ENCODE data around the gene OSBPL6.

OSBPL6 gene

DNA sequence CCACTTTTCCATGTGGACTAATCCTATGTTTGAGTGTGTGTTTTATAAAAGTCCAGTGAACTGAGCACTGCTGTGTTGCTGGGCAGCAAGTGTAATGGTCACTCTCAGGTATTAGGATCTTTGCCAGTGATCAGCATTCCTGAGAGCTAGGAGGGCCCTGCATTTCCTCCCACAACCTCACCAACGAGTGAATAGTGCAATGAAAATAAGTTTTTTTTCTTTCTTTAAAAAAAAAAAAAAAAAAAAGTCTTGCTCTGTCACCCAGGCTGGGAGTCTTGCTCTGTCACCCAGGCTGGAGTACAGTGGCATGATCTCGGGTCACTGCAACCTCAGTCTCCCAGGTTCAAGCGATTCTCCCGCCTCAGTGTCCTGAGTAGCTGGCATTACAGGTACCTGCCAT is 6.5 kb upstream of the OSBPL6 start:
- TF ChIP-seq, protein P1, sequence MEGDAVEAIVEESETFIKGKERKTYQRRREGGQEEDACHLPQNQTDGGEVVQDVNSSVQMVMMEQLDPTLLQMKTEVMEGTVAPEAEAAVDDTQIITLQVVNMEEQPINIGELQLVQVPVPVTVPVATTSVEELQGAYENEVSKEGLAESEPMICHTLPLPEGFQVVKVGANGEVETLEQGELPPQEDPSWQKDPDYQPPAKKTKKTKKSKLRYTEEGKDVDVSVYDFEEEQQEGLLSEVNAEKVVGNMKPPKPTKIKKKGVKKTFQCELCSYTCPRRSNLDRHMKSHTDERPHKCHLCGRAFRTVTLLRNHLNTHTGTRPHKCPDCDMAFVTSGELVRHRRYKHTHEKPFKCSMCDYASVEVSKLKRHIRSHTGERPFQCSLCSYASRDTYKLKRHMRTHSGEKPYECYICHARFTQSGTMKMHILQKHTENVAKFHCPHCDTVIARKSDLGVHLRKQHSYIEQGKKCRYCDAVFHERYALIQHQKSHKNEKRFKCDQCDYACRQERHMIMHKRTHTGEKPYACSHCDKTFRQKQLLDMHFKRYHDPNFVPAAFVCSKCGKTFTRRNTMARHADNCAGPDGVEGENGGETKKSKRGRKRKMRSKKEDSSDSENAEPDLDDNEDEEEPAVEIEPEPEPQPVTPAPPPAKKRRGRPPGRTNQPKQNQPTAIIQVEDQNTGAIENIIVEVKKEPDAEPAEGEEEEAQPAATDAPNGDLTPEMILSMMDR (IDR thresholded peaks at IDR 0.05; ENCODE audit: insufficient read depth, low read depth, low read length, missing control alignments): no peak
- H3K4me3 ChIP-seq (ENCODE audit: low read depth, low read length): no peak overlapping the region

DNA sequence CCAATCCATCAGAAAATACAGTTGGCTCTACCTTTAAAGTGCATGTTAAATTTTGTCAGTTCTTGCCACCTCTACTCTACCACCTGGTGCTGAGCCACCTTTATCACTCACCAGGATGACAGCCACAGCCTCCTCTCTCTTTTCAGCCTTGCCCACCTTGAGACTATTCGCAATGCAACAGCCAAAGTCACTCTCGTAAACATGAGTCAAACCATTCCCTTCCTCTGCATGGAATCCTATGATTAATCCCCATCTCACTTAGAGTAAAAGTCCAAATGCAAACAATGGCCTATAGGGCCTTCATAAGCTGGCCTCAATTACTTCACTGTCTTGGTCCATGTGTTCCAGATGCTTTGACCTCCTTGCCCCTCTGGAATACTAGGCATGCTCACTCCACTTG is 5.8 kb upstream of the OSBPL6 start:
- TF ChIP-seq, protein P1 (IDR thresholded peaks at IDR 0.05; ENCODE audit: insufficient read depth, low read depth, low read length, missing control alignments): no peak
- DNase-seq (ENCODE audit: low read depth): no peak
- H3K4me3 ChIP-seq (ENCODE audit: low read depth, low read length): no peak overlapping the region

More for the DNA sequence above, 6.5 kb upstream of the OSBPL6 start:
- DNase-seq (ENCODE audit: low read depth): no peak

DNA sequence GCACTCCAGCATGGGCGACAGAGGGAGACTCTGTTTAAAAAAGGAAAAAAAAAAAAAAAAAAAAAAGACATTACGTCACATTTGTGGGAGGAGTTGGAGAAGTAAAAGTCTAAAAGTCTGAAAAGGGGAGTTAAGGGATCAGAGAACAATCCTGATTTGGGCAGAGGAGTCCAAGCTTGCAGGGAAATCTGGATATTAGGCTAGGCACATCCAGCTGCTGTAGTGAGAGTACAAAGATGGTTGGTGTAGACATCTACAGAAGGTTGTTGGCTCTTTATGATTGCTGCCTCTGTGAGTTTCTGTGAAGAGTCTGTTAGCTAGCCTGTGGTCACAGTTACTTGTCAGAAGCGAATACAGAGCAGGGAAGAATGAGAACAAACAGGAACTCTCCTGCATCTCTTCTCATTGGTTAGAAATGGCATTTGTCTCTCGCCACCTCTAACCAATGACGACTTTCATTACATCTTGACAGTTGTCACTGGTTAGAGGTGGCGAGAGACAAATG is 3.3 kb upstream of the OSBPL6 start:
- peak; percentile 25 for DNase-seq (ENCODE audit: low read depth)
- no peak overlapping the region for H3K4me3 ChIP-seq (ENCODE audit: low read depth, low read length)
- TF ChIP-seq, protein P1 (IDR thresholded peaks at IDR 0.05; ENCODE audit: insufficient read depth, low read depth, low read length, missing control alignments): no peak

DNA sequence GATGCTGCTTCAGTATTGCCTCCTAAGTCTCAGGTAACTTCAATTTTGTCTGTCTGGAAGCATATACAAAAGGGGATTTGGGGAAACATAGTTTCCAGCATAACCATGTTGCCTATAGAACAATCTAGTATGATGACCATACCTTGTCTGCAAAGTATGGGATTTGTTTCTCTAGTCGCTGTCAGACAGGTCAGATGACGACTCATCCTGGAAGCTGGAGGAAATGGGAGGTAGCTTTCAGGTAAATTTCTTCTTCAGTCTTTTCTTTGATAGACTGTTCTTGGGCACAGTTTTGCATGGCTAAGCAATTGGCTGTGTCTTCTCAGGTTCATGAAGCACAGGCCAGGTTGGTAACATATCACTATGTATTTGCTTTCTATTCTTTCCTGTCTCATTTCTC is 2.8 kb upstream of the OSBPL6 start:
- no peak for DNase-seq (ENCODE audit: low read depth)
- TF ChIP-seq, protein P1 (IDR thresholded peaks at IDR 0.05; ENCODE audit: insufficient read depth, low read depth, low read length, missing control alignments): no peak

DNA sequence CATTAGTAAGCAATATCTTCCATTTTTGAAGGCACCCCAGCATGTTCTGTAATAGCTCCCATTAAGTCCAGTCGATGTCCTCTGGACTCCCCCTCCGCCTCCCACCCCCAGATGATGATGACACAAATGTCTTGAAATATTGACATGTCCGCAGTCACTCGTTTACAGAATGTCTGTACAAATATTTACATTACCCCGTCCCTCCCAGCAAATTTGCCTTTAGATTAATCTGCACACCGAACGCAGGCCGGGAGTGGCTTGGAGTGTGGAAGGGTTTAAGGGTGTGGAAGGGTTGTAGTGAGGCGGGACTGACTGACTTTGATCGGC is 853 bp upstream of the OSBPL6 start:
- TF ChIP-seq, protein P1 (IDR thresholded peaks at IDR 0.05; ENCODE audit: insufficient read depth, low read depth, low read length, missing control alignments): no peak
- DNase-seq (ENCODE audit: low read depth): no peak
- peak overlapping the region; percentile 53 for H3K4me3 ChIP-seq (ENCODE audit: low read depth, low read length)

More for the DNA sequence above, 2.8 kb upstream of the OSBPL6 start:
- H3K4me3 ChIP-seq (ENCODE audit: low read depth, low read length): no peak overlapping the region

DNA sequence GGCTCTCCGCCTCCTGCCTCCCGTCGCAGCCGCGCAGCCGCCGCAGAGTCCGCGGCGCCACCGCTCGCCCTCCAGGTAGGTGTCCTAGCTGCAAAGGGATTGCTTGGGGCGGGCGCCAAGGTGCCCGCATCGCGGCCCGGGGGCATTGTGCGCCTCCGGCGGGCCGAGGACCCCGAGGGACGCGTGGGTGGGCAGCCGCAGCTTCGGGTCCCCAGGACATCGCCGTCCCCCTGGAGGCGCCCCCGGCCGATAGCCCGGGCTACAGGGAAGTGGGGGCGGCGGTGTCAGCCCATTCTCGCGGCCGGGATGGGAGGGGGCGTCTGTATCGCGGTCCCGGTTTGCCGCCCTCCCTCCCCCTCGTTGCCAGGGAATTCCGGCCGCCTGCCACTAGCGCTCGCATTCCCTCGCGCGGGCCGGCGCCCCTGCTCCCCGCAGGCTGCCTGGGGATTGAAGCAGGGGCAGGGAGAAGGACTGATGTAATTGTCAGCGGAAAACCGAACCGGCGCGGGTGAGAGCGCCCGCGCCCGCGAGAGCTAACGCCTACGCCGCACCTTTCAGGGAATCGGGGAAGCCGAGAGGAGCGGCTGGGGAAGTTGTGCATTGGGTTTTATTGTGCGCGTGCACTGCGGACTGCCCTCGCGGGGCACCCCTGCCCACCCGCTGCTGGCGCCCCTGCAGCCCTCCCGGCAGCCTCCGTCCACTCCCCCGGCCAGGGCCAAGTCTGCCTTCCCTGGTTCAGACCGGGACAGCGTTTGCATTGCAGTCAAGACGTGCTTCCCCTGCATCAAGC is 483 bp downstream of the OSBPL6 start:
- DNase-seq (ENCODE audit: low read depth): peak; percentile 7
- H3K4me3 ChIP-seq (ENCODE audit: low read depth, low read length): peak overlapping the region; percentile 53
- TF ChIP-seq, protein P1 (IDR thresholded peaks at IDR 0.05; ENCODE audit: insufficient read depth, low read depth, low read length, missing control alignments): no peak
